ENCODE measurements around the gene PEF1.

PEF1 gene

DNA sequence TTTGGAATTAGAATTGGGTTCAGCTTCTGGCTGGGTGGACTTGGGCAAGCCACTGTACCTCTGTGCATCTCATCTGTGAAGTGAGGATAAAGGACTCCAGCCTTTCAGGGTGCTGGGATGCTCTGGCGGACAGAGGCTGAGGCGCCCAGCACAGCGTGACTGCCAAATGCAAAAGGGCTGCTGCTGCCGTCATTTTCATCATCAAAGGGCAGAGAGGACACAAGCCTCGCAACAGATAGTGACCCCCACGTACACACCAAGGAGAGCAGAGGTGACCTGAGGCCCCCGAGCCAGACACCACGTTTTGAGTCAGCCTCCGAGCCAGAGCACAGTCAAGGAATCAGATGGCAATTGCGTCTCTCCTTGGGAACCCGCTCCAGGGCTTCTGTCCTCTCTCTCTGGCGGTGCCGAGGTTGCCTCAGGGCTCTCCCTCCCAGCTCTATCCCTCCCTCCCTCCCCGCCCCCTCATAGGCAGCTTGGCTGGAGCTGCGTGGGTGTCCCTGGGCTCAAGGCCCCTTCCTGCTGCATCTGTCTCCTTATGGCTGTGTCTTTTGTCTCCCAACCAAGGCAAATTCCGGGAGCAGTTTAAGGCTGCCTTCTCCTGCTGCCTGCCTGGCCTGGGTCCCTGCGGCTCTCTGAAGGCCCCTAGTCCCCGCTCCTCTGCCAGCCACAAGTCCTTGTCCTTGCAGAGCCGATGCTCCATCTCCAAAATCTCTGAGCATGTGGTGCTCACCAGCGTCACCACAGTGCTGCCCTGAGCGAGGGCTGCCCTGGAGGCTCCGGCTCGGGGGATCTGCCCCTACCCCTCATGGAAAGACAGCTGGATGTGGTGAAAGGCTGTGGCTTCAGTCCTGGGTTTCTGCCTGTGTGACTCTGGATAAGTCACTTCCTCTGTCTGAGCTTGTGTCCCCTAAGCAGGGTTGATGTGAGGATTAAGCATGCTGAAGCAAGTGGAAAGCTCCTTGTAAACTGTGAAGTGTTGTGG, 18.2 kb downstream of the PEF1 start:
- no peak for DNase-seq

DNA sequence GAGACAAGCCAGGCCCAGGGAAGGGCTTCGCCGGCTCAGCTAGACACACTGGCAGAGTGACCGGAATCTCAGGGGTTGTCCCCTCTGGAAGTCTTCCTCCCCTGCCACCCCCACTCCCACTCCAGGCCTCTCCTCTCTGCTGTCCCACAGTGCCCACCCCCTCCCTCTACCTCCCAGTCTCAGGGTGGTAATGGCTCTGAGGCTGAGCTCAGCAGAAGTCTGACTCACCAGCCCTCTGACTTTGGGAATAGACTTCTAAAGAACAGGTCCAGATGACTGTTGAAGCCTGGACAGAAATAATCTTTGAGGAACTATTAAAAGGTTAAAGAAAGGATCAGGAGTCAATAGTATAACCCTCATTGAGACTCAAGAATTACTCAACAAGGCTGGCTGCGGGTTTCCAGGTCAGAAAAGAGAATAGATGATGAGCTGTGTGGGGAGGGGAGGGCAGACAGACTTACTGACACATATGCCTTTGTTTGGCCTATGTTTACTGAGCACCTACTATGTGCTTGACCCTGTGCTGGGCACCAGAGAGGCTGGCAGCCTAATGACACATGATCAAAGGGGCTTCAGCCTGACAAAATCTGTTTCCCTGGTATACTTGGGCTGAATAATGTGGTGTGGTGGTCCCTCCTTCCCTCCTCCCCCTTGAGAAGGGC, 19.0 kb downstream of the PEF1 start:
- DNase-seq: no peak

DNA sequence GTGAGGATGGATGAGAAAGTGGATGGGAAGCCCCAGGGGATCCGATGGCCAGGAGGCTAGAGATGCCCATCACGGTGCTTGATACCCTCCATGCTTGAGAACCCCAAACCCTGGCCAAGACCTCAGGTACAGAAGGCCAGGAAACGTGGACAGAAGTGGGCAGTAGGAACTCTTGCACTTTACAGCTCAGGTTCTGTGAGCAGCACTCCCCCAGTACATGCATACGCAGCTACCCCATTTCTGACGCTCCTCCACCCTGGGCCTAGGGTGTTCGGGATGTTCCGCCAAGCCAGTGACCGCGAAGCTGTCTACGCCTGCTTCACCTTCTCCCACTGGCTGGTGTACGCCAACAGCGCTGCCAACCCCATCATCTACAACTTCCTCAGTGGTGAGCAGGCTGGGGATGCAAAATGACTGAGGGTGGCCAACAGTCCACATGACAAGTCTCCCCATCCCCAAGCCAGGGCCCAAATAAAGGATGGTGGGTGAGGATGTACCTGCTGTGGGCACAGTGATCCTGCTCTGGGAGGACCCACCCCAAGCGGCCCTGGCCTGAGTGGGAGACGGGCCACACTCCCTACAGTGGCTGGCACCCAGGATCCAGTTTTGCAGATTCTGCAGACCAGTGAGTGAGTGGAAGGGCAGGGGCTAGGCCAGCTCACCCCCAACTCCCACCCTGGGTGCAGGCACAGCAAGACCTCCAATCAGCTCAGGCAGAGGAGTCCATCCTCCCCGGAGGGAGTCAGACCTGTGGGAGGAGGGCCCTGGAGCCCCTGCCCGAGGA, 19.8 kb downstream of the PEF1 start:
- DNase-seq: no peak

DNA sequence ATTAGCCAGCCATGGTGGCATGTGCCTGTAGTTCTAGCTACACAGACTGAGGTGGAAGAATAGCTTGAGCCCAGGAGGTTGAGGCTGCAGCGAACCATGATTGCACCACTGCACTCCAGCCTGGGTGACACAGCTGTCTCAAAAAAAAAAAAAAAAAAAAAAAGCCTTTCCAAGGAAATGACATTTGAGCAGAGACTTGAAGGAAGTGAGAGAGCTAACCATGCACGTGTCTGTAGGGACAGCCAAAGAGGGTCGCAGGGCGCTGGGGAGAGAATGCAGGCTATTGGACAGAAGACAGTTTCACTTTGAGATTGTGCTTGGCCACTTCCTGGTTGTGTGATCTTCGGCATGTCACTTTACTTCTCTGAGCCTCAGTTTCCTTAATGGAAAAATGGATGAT, 20.4 kb downstream of the PEF1 start:
- no peak for DNase-seq

DNA sequence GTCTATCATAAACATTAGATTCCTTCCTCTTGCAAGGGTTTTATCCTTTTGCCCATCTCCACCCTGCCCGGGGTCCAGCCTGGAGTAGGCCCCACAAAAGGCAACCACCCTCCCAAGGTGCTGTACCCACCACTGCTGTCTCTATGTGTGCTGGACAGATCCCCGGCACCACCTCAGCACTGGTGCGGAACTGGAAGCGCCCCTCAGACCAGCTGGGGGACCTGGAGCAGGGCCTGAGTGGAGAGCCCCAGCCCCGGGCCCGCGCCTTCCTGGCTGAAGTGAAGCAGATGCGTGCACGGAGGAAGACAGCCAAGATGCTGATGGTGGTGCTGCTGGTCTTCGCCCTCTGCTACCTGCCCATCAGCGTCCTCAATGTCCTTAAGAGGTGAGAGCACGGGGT, 21.3 kb downstream of the PEF1 start:
- DNase-seq: no peak

DNA sequence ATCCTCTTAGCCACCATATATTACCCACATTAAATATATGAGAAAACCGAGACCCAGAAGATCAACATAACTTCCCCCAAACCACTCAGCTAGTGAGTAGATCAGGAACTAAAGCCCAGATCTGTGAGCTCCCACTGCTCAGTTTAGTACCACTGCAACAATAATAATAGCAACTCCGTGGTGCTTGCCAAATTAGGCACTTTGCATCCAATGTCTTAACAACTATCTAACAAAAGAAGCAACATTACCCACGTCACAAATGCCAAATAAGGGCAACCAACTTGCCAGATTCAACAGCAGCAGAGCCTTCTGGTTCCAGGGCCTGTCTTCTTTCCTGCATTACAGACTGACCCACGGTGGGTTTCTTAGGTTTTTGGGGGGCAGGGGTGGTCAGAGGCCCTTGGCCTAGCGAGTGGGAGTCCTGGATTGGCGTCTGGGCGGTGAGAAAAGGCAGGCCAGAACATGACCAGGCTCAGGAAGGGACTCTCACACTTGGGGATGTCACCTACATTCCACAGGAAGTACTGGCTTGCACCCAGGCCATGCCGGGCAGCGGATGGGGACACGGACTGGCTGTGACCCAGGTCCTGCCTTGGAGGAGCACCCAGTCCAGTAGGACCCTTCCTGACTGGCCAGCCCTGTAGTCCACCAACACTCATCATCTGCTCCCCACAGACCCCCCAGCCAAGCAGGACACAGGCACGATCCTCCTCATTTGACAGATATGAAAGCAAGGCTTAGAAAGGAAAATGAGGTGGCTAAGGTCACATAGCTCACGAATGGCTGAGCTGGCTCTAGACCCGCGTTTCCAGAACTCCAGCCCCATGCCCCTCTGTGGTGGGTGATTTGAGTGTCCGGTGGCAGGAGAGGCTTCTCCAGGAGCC, 22.6 kb downstream of the PEF1 start:
- no peak for DNase-seq

DNA sequence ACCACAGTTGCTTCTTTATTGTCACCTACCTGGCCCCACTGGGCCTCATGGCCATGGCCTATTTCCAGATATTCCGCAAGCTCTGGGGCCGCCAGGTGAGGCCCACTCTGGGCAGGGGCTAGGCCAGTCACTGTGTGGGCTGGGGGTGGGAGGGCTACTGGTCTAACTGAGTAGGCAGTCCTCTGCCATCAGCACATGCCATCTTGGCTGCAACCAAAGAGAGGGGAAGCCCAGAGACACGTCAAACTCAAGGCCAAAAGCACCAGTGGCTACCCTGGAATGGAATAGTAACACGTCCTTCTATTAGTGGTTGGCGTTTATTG, 23.2 kb downstream of the PEF1 start:
- no peak for DNase-seq

DNA sequence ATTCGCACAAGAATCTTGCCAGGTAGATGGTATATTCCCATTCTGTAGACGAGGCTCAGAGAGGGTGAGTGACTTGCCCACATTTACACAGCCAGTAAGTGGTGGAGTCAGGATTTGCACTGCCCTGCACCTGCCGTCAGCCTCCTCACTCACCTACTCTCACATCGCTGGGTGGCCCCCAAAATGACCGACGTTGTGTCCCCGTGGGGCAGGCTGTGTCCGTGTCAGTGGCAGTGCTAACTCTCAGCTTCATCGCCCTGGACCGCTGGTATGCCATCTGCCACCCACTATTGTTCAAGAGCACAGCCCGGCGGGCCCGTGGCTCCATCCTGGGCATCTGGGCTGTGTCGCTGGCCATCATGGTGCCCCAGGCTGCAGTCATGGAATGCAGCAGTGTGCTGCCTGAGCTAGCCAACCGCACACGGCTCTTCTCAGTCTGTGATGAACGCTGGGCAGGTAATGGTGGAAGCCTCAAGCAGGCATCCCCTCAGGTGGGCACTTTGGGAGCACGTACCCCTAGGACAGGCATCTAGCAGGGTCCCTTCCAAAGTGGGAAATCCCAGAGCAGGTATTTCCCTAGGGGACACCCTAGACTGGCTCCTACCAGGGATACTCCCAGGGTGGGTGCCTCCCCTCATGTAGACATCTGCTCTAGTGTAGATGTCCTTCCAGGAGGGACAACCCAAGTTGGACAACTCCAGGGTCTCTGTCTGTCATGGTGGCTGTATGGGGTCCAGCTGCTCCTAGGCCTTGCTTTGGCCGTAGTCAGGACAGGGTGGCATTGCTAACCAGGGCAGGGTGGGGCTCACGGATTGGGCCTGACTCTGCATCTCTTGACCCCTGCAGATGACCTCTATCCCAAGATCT, 23.8 kb downstream of the PEF1 start:
- no peak for DNase-seq

DNA sequence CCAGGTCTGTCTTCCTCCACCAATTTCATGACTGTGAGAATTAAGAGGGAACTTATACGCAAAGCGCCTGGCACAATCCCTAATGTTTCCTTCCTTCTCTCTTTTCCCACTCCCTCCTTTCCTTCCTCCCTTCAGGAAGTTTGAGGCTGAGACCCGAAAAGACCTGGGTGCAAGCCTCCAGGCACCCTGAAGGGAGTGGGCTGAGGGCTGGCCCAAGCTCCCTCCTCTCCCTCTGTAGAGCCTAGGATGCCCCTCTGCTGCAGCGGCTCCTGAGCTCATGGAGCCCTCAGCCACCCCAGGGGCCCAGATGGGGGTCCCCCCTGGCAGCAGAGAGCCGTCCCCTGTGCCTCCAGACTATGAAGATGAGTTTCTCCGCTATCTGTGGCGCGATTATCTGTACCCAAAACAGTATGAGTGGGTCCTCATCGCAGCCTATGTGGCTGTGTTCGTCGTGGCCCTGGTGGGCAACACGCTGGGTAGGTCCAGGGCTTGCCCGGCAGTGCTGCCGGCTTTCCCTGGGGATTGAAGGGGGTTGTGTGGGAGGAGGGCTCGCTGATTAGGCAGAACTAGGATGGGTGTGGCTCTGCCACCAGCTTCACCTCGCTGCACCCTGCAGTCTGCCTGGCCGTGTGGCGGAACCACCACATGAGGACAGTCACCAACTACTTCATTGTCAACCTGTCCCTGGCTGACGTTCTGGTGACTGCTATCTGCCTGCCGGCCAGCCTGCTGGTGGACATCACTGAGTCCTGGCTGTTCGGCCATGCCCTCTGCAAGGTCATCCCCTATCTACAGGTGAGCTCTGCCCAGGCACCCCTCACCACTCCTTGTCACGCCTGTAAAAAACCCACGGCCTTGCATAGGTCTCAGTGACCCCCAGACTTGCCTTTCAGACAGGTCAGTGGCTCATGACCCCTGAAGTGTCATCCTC, 25.5 kb downstream of the PEF1 start:
- no peak for DNase-seq

DNA sequence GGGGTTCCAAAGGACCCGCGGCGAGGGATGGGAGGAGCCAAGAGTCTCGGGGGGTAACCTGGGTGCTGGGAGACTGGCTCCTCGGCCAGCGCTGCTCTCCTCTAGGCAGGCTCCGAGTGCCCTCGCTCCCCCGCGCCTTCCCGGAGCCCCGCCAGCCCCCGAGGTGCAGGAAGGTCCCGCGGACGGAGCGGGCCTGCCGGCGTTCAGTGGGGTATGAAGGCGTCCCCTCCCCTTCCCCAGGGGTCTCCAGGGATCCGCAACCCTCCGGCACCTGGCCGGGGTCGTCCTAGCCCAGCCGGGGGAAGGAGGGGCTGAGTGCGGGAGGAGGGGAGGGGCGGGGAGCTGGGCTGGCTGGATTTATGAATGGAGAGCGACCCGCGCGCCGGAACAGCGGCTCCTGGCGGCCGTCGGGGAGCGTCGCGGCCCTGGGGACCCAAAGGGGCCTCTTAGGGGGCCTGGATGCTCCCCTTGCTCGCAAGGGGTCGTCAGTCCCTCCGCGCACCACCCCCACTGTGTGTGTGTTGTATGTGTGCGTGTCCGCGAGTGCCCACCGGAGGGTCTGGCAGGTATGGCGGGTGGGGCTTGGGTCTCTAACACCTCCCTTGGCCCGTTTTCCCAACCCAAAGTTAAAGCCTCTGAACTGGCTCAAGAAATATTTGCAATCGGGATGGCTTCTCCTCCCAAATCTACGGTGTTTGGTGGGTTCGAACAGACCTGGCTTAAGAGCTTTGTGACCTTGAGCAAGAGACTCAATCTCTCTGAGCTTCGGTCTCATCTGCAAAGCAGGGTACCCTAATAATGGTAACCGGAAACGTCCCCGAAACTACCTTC, 26.5 kb downstream of the PEF1 start:
- DNase-seq: peak; percentile 40 to 54

DNA sequence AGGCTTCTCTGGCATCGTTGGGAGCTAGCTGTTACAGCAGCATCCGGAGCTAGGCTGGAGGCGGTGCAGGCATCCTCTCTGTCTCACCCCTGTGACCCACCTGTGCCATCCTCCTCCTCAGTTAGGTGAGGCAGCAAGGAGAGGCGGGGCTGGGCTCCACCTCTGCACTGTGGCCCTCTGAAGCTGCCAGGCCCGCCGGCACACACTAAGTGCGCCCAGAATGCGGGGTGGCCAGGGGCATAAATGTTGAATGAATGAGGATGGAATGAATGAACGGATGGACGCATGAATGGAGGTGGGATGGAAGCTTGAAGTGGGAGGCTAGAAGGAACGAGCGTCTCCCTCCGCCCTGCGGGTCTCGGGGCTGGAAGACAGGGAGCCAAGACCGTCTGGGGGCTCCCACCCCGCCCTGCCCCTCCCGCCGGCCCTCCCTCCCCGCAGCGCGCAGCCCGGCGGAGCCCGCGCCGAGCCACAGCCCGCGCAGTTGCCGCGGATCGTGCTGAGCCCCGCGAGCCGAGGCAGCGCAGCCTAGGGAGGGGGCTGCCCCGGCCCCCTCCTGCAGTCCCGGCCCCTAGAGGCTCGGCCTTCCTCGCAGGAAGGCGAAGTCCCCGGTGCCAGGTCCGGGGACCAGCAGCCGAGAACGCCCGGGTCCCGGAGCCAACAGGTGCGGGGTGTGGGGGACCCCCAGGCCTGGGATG, 27.3 kb downstream of the PEF1 start, which contains the start of gene HCRTR1:
Gene HCRTR1 (plus strand): TSS at position 472 of the 698 bp plus-strand sequence. CDS start 1,504 bp downstream, outside the sequence.
- DNase-seq: no peak

DNA sequence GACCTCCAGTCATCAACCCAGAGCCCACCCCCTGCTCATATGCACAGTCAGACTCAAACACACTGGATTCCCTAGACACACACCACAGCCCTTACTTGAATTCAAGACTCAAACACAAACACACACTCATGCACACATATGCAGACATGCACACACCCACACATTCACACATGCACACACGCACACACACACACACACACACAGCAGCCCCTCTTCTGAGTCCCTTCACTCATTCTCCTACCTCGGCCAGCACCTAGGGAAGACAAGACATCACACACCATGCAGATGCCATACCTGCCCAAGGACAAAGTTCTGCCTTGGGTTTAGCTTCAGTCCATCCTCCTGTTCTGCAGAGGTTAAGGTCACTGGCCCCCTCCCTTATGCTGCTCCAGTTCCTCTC, 28.7 kb downstream of the PEF1 start:
- DNase-seq: no peak

DNA sequence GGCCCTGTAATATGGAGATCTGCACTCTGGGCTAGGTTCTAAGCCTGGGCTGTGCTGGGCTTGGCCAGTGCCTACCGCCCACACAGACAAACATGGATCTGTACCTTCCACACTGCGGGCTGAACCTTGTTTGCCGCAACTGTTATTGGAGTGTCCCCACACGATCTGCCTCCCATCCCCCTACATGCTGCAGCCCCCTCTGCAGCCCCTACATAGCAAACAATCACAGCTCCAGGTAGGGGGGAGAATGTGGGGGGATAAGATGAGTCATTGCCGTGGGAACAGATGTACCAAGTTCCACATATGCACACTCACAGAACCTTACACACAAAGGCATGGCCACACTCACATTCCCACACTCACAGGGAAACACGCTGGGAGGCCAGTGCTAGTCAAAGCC, 29.3 kb downstream of the PEF1 start:
- DNase-seq: no peak

DNA sequence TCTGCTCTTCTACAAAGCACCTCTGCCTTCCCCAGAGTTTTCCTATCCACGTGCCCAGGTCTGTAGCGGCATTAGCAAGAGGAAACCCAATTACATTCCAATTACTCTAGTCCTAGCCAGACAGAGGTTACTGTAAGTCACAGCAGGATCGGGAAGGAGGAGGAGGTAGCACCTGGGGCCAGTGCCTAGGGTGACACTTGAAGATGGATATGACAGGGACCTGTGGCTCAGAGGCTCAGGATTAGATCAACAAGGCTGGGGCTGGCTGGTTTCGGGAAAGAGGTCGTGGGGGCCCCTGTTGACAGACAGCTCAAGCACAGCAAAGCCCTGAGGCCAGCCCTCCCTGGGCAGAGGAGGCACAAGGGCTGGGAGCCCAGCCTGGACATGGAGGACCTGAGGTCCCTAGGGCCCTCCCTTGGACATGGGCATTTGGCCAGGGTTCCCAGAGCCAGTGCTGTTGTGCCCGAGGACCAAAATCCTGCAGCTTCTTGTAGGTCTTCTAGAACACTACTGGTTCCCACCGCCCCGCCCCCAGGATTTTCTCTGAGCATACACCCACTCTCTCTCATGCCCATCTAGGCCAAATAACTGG, 30.2 kb downstream of the PEF1 start:
- no peak for DNase-seq

DNA sequence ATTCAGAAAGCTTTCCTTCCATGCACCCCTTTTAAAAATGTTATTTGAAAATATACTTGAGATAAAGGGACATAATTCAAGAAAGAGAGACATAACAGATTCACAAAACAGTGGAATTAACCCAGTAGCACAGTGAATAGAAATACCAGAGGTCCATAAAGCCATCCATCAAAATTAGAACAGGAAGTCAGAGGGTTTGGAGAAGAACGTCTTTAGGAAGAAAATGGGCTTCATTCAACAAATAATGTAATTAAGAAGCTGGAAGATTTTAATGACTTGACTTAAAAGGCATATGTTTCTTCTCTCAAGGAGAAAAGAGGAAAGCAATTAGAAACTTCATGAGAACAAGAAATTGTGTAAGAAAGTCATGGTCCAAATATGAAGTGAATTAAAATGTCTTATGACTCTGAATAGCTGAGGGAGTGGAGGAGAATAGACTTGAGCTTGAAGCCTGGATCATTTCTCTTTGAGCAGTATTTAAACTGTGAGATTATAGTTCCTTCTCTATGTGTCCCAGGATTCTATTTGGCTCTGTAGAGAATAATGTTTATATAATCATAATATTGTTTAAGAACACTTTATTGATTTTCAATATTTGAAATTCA, 35.1 kb downstream of the PEF1 start:
- DNase-seq: no peak

DNA sequence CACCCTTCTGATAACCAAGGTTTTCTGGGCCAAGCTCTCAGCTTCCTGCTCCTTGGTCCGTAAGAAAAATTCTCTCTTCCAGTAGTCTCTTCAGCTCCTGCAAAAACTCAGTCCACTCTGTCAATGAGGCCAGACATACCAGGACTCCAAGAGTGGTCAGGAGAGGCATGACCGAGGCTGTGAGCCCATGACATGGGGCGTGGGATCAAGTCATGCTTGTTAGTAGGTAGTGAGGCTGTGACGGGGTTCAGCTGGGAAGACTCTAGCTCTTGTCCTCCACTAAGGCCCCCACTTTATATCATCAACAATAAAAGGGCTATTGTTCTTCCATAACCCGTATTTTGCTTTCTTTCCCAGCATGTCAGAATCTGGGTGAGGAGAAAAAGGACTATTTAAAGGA, 37.3 kb downstream of the PEF1 start:
- DNase-seq: no peak

DNA sequence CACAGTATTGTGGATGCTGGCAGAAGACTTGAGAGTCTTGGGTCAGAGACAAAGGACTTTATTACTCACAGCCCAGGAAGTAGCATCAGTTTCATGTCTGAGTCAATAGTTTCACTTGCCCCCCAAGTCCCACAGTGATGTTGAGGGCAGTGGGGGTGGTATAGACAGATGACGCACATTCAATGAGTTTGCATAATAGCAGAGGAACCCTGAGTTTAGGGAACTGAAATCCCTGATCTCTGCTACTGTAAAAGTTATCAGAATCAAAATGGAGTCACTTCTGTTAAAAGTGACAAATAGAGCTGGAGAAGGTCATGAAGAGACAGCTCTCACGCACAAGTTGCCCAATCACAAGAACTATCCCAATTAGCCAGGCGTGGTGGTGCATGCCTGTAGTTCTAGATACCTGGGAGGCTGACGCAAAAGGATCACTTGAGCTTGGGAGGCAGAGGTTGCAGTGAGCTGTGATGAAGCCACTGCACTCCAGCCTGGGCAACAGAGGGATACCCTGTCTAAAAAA, 38.7 kb downstream of the PEF1 start:
- no peak for DNase-seq

DNA sequence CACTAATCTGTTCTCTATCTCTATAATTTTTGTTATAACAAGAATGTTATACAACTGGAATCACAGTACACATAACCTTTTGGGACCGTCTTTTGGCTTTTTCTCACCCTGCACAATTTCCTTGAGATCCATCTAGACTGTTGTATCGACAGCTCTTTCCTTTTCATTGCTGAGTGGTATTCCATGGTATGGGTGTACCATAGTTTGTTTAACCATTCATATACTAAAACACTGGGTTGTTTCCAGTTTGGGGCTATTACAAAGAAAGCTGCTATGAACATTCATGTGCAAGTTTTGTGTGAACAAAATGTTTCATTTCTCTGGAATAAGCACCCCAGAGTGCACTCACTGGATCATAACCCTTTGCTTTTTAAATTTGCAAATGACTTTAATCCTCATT, 42.6 kb downstream of the PEF1 start:
- DNase-seq: no peak
